Measurements from ENCODE around the gene OR1I1. TPM values are rescaled to one million over a fixed set of nuclear protein-coding genes. Genes with fewer than 3 reads are reported as not detected.
A peak's percentile ranks its signal among the peaks of the same experiment; 100 is the strongest.
"Not testable (repeated sequence)": the region's sequence is repeated elsewhere in the genome, so short reads cannot be mapped to it uniquely, and the experiment has no call there.

The OR1I1 gene, protein sequence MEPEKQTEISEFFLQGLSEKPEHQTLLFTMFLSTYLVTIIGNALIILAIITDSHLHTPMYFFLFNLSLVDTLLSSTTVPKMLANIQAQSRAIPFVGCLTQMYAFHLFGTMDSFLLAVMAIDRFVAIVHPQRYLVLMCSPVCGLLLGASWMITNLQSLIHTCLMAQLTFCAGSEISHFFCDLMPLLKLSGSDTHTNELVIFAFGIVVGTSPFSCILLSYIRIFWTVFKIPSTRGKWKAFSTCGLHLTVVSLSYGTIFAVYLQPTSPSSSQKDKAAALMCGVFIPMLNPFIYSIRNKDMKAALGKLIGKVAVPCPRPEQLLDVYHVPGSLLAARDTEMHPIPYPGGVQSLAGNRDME
- not detected in 2 replicates for total RNA-seq

DNA sequence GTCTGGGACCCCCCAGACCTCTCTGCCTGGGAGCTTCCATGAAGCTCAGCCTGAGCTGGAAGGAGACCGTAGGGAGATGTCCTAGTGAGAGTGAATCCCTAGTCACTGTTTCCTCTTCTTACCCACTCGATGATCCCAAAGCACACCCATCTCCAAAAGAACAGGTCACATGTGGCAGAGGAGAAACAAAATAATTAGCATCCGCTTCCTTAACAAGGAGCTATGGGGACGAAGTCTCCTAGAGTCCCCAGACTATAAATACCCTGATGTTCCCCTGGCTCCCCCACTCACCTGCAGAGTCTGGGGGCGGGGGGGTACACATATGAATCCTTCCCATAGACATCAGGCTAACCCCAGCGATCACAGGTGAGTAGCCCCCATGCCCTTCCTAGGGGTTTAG is at the start of gene OR1I1:
OR1I1 (plus strand) TSS at position 301 of the 400 bp plus-strand sequence. CDS start 4,855 bp downstream, outside the sequence.
- no peak for DNase-seq (ENCODE audit: low read depth in 2 of 2)

GRCh38 chr19:15035795-15036311 is 46.2 kb upstream of the OR1I1 start:
- DNase-seq (ENCODE audit: low read depth in 2 of 2) = no peak

DNA sequence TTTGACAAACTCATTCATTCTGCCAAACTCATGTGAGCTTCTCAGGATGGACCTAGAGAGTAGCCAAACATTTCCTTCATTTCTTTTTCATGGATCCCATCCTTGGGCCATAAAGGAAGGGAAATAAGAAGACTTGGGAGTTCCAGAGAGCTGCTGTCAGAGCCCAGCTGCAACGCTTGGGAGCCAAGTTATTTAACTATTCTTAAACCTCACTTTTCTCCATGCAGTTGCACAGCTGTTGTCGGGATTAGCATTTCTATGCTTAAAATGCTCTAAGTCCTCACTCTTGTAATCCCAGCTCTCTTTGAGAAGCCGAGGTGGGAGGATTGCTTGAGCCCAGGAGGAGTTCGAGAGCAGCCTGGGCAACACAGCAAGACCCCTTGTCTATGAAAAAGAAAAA is 44.4 kb upstream of the OR1I1 start:
- no peak for DNase-seq (ENCODE audit: low read depth in 2 of 2)

- no peak for DNase-seq (ENCODE audit: low read depth in 2 of 2)
These were observed 43.7 kb upstream of the OR1I1 start for GRCh38 chr19:15038294-15038693.

DNA sequence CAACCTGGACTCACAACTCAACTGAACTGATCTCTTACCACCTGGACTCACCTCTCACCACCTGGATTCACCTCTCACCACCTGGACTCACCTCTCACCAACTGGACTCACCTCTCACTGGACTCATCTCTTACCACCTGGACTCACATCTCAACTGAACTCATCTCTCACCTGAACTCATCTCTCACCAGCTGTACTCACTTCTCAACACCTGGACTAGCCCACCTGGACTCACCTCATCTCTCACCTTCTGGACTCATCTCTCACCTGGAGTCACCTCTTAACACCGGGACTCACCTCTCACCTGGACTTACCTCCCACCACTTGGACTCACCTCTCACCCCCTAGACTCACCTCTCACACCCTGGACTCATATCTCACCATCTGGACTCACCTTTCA is 40.0 kb upstream of the OR1I1 start:
- no peak for DNase-seq (ENCODE audit: low read depth in 2 of 2)

DNA sequence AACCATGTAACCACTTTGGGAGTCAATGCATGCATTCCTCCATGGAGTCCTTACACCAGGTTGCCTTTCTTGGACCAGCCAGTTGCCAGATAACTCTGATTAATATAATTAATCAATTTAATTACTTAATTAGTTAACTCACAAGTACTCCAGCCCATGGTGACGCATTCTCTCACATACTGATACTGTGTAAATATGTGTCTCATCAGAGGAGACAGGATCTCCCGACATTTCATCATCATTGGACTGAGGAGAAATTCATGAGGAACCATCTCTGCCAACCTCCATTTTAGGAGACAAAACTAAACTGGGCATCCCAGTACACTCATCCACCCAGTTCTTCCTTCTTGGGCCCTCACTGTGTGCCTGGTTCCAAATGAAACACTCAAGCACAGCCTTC is 39.2 kb upstream of the OR1I1 start:
- DNase-seq (ENCODE audit: low read depth in 2 of 2) = no peak

DNA sequence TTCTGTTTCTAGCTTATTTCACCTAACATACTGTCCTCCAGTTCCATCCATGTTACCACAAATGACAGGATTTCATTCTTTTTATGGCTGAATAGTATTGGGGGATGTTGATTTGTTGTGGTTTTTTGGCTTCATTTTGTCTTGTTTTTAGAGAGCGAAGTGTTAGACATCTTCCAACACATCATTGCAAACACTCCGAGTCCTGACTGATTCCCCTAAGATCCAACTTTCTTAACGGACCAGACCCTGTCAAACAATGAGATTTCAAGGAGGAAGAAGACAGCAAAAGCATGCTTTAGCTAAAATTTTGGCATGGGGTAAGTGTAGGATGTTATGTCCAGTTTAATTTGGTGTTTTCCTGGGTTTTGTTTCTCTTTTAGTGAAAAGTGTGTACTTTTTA is 36.5 kb upstream of the OR1I1 start:
- no peak for DNase-seq (ENCODE audit: low read depth in 2 of 2)

- no peak for DNase-seq (ENCODE audit: low read depth in 2 of 2)
These were observed 34.3 kb upstream of the OR1I1 start for GRCh38 chr19:15047680-15048079.

GRCh38 chr19:15048128-15048527 is 33.9 kb upstream of the OR1I1 start:
- DNase-seq (ENCODE audit: low read depth in 2 of 2) = no peak

GRCh38 chr19:15048885-15049541 is 33.0 kb upstream of the OR1I1 start, which contains the start of gene CASP14:
TSS of gene CASP14 (plus strand) at chr19:15049480. CDS start at chr19:15052252, 2,772 bp downstream.
- DNase-seq (ENCODE audit: low read depth in 2 of 2) = no peak

DNA sequence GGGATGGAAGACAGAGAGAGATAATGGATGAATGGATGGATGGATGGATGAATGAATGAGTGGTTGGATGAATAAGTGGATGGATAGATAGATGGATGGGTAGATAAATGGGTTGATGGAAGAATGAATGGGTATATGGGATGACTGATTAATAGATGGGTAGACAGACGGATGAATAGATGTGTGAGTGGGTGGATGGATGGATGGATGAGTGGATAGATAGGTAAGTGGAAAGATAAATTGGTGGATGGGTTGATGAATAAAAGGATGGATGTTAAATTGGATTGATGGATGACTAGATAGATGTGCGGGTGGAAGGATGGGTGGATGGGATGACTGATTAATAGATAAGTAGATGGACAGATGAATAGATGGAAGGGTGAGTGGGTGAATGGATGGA is 31.4 kb upstream of the OR1I1 start:
- DNase-seq (ENCODE audit: low read depth in 2 of 2) = no peak

DNA sequence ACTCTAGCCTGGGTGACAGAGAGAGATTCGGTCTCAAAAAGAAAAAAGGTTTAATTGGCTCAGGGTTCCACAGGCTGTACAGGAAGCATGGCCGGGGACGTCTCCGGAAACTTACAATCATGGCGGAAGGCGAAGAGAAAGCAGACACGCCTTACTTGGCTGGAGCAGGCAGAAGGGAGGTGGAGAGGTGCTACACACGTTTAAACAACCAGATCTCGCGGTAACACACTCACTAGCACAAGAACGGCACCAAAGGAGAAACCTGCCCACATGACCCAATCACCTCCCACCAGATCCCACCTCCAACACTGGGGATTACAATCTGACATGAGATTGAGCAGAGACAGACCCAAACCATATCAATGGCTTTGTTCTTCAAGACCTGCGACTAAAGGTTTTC is 20.0 kb upstream of the OR1I1 start:
- no peak for DNase-seq (ENCODE audit: low read depth in 2 of 2)

DNA sequence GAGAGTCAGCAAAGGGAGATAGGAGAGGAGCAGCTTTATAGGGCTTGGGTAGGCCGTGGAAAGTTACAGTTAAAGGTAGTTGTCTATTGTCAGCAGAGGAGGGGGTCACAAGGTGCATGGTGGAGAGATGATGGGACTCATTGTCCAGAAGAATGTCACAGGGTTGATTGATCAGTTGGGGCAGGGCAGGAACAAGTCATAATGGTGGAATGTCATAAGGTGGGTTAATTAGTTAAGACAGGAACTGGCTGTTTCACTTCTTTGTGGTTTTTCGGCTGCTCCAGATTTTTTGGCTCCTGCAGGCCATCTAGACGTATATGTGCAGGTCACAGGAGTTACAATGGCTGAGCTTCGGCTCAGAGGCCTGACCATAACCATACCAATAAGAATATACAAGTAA is 11.6 kb upstream of the OR1I1 start:
- not testable (repeated sequence) for DNase-seq (ENCODE audit: low read depth in 2 of 2)

- DNase-seq (ENCODE audit: low read depth in 2 of 2) = no peak
These were observed 8.9 kb upstream of the OR1I1 start for GRCh38 chr19:15072930-15073647.

GRCh38 chr19:15074371-15074770 is 7.6 kb upstream of the OR1I1 start:
- DNase-seq (ENCODE audit: low read depth in 2 of 2) = no peak

GRCh38 chr19:15075806-15076205 is 6.2 kb upstream of the OR1I1 start:
- DNase-seq (ENCODE audit: low read depth in 2 of 2) = no peak

GRCh38 chr19:15080002-15080401 is 2.0 kb upstream of the OR1I1 start:
- not testable (repeated sequence) for DNase-seq (ENCODE audit: low read depth in 2 of 2)

- no peak for DNase-seq (ENCODE audit: low read depth in 2 of 2)
These were observed 5.2 kb downstream of the OR1I1 start for GRCh38 chr19:15087182-15087581.

- peak; percentile 68 to 78 for DNase-seq (ENCODE audit: low read depth in 2 of 2)
These were observed 10.1 kb downstream of the OR1I1 start for GRCh38 chr19:15091918-15092753.

- no peak for DNase-seq (ENCODE audit: low read depth in 2 of 2)
These were observed 11.0 kb downstream of the OR1I1 start for GRCh38 chr19:15093001-15093400.

- no peak for DNase-seq (ENCODE audit: low read depth in 2 of 2)
These were observed 14.2 kb downstream of the OR1I1 start for GRCh38 chr19:15096223-15096622.
